Measurements from ENCODE around the gene GDF7. TPM values are rescaled to one million over a fixed set of nuclear protein-coding genes. Genes with fewer than 3 reads are reported as not detected.

Gene GDF7
- total and polyA plus RNA-seq, 2 of the 4 experiments (the other 2 are of a cell fraction) = under 0.01 to 0.02 TPM

- Histone ChIP-seq H4K91ac (ENCODE audit: insufficient read depth, low read depth, low read length) (no peak overlapping the region), H3K27me3 (ENCODE audit: control insufficient read depth, insufficient read depth, low read length) (no peaks in the 10 kb centered on the region), H3K56ac (ENCODE audit: extremely low read depth, insufficient read depth, low read length) (no peak overlapping the region), H2BK15ac (ENCODE audit: low read depth, low read length) (no peak overlapping the region), H2BK20ac (ENCODE audit: low read depth, low read length) (no peak overlapping the region), H3K18ac (ENCODE audit: low read depth, low read length) (no peak overlapping the region), H4K8ac (ENCODE audit: low read depth in 2 of 2, low read length in 2 of 2) (no peak overlapping the region), H3K4me1 (ENCODE audit: control insufficient read depth, insufficient read depth, low read length) (peaks cover 11% of the 10 kb centered on the region), H3K4ac (ENCODE audit: low read depth, low read length) (no peak overlapping the region; the same call in 1 of the 2 replicates), H2AFZ (replicated peaks; ENCODE audit: low read length, poor library complexity) (no peak overlapping the region), H3K27ac (ENCODE audit: insufficient read depth, low read length) (no peak overlapping the region), H3K9me3 (ENCODE audit: control insufficient read depth, insufficient read depth, low read length) (no peaks in the 10 kb centered on the region), H4K20me1 (ENCODE audit: insufficient read depth, low read length) (no peaks in the 10 kb centered on the region), H3K9ac (ENCODE audit: low read depth, low read length) (no peak overlapping the region), H2BK120ac (ENCODE audit: low read depth, low read length) (no peak overlapping the region), H2AK5ac (ENCODE audit: low read depth, low read length) (no peak overlapping the region), H3K9me1 (ENCODE audit: insufficient read depth, low read length) (no peaks in the 10 kb centered on the region), H4K5ac (ENCODE audit: low read depth, low read length) (no peak overlapping the region; the same call in 1 of the 2 replicates), H2AK9ac (replicated peaks; ENCODE audit: low read depth, low read length, poor library complexity) (no peak overlapping the region), H3K4me3 (ENCODE audit: insufficient read depth, low read depth, low read length) (no peak overlapping the region), H3K36me3 (ENCODE audit: control insufficient read depth, insufficient read depth, low read length) (peaks cover 19% of the 10 kb centered on the region; the same call in 1 of the 2 replicates), H3K4me2 (ENCODE audit: low read depth, low read length) (no peak overlapping the region), H3K79me1 (ENCODE audit: low read depth in 1 of 2, low read length in 2 of 2) (no peaks in the 10 kb centered on the region), H3K23ac (ENCODE audit: low read depth, low read length) (no peak overlapping the region), H3K14ac (replicated peaks; ENCODE audit: low read depth, low read length) (no peak overlapping the region), H2BK5ac (ENCODE audit: low read depth, low read length, poor library complexity, severe bottlenecking) (no peak overlapping the region)
- no peak for ATAC-seq (ENCODE audit: low read depth)
- intact Hi-C loops (cut with micrococcal nuclease) = loop anchor here (1.0 to 5.0 kb wide), 5 partner anchors 16 to 224 kb away; no protein-coding TSS in a partner anchor
- 85% methylated on average over 3 of the region's 5 CpGs; no CpG with 5 or more reads in 1 of the 2 experiments for WGBS, 2 experiments (ENCODE audit: extremely low coverage in 2 of 2, insufficient read length in 1 of 2)
- in situ Hi-C loops (cut with MboI; ENCODE audit: low sequenced_read_pairs) = no loop called here
- ChIA-PET POLR2A (ENCODE audit: unreplicated experiment) (interaction anchor here (1.8 kb wide), 1 partner anchor 188 kb away, joined by 10 read pairs; the partner anchor contains the start of gene RHOB), CTCF (interaction anchor here (0.7 to 2.1 kb wide), 8 partner anchors 17 to 251 kb away, joined by 3 to 17 read pairs (median 5); no protein-coding TSS in a partner anchor)
- no peak for TF ChIP-seq RCOR1 (IDR thresholded peaks at IDR 0.05; ENCODE audit: insufficient replicate concordance, low read length)
- TF ChIP-seq ELK1 (IDR thresholded peaks at IDR 0.05; ENCODE audit: borderline replicate concordance, low read depth, low read length) = no peak
- no peak for TF ChIP-seq RFX5 (IDR thresholded peaks at IDR 0.05; ENCODE audit: low read depth, low read length)
- TF ChIP-seq RAD21 (IDR thresholded peaks at IDR 0.05; ENCODE audit: low read length) = no peak
- TF ChIP-seq FOS (IDR thresholded peaks at IDR 0.05; ENCODE audit: low read depth, low read length) = no peak
- no peak for TF ChIP-seq MAFK (IDR thresholded peaks at IDR 0.05; ENCODE audit: low read depth, low read length)
- no peak for TF ChIP-seq CHD1 (IDR thresholded peaks at IDR 0.05; ENCODE audit: low read depth, low read length)
- no peak for TF ChIP-seq SMC3 (IDR thresholded peaks at IDR 0.05; ENCODE audit: low read depth, low read length)
- TF ChIP-seq NFE2L2 (IDR thresholded peaks at IDR 0.05; ENCODE audit: low read depth, low read length) = no peak
- no peak for TF ChIP-seq MAZ (IDR thresholded peaks at IDR 0.05; ENCODE audit: borderline replicate concordance, low read depth, low read length)
- TF ChIP-seq CEBPB (IDR thresholded peaks at IDR 0.05; ENCODE audit: low read depth, low read length) = no peak
- DNase-seq = no peak
- dilution Hi-C loops (cut with HindIII; ENCODE audit: low sequenced_read_pairs, unreplicated experiment) = loop anchor here (25.0 kb wide), 1 partner anchor 248 kb away; no protein-coding TSS in a partner anchor
- BruUV-seq (replicated peaks) = no TSS peak
These were observed 31.8 kb upstream of the GDF7 start for GRCh38 chr2:20635113-20635510.

All from IMR-90 (cell line).